ENCODE data around the gene ZDHHC1.
"Not testable (repeated sequence)": the region's sequence is repeated elsewhere in the genome, so short reads cannot be mapped to it uniquely, and the experiment has no call there.

The ZDHHC1 gene

GRCh38 chr16:67378642-67379041 lies 37.6 kb downstream of the ZDHHC1 start:
- H3K4me3 ChIP-seq (replicated peaks; ENCODE audit: insufficient read depth, low read length), result no peak overlapping the region
- H3K27ac ChIP-seq (replicated peaks), result no peak overlapping the region
- no peaks in the 10 kb centered on the region for H3K27me3 ChIP-seq (ENCODE audit: insufficient read depth, poor library complexity, severe bottlenecking)
- TF ChIP-seq SPI1 (IDR thresholded peaks at IDR 0.05; ENCODE audit: borderline replicate concordance, low read depth), result no peak
- TF ChIP-seq, protein P1, sequence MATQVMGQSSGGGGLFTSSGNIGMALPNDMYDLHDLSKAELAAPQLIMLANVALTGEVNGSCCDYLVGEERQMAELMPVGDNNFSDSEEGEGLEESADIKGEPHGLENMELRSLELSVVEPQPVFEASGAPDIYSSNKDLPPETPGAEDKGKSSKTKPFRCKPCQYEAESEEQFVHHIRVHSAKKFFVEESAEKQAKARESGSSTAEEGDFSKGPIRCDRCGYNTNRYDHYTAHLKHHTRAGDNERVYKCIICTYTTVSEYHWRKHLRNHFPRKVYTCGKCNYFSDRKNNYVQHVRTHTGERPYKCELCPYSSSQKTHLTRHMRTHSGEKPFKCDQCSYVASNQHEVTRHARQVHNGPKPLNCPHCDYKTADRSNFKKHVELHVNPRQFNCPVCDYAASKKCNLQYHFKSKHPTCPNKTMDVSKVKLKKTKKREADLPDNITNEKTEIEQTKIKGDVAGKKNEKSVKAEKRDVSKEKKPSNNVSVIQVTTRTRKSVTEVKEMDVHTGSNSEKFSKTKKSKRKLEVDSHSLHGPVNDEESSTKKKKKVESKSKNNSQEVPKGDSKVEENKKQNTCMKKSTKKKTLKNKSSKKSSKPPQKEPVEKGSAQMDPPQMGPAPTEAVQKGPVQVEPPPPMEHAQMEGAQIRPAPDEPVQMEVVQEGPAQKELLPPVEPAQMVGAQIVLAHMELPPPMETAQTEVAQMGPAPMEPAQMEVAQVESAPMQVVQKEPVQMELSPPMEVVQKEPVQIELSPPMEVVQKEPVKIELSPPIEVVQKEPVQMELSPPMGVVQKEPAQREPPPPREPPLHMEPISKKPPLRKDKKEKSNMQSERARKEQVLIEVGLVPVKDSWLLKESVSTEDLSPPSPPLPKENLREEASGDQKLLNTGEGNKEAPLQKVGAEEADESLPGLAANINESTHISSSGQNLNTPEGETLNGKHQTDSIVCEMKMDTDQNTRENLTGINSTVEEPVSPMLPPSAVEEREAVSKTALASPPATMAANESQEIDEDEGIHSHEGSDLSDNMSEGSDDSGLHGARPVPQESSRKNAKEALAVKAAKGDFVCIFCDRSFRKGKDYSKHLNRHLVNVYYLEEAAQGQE (IDR thresholded peaks at IDR 0.05; ENCODE audit: insufficient replicate concordance, low read depth), result no peak
- TF ChIP-seq GABPA (IDR thresholded peaks at IDR 0.05; ENCODE audit: low read depth), result no peak
- TF ChIP-seq POLR2AphosphoS5 (IDR thresholded peaks at IDR 0.05; ENCODE audit: low read depth), result no peak
- TF ChIP-seq, protein P2, sequence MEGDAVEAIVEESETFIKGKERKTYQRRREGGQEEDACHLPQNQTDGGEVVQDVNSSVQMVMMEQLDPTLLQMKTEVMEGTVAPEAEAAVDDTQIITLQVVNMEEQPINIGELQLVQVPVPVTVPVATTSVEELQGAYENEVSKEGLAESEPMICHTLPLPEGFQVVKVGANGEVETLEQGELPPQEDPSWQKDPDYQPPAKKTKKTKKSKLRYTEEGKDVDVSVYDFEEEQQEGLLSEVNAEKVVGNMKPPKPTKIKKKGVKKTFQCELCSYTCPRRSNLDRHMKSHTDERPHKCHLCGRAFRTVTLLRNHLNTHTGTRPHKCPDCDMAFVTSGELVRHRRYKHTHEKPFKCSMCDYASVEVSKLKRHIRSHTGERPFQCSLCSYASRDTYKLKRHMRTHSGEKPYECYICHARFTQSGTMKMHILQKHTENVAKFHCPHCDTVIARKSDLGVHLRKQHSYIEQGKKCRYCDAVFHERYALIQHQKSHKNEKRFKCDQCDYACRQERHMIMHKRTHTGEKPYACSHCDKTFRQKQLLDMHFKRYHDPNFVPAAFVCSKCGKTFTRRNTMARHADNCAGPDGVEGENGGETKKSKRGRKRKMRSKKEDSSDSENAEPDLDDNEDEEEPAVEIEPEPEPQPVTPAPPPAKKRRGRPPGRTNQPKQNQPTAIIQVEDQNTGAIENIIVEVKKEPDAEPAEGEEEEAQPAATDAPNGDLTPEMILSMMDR (IDR thresholded peaks at IDR 0.05; ENCODE audit: insufficient read depth, low read length), result no peak
- no peak for DNase-seq (ENCODE audit: low read depth in 1 of 2, low spot score in 1 of 2)

DNA sequence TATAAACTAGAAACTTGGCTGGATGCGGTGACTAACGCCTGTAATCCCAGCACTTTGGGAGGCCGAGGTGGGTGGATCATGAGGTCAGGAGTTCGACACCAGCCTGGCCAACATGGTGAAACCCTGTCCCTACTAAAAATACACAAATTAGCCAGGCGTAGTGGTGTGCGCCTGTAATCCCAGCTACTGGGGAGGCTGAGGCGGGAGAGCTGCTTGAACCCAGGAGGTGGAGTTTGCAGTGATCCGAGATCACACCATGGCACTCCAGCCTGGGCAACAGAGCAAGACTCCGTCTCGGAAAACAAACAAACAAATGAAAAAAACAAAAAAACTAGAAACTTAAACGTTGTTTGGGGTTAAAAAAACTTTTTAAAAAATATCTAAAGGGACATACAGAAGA lies 40.3 kb downstream of the ZDHHC1 start:
- DNase-seq (ENCODE audit: low read depth in 1 of 2, low spot score in 1 of 2); H3K4me3 ChIP-seq (replicated peaks; ENCODE audit: insufficient read depth, low read length); H3K27ac ChIP-seq (replicated peaks); H3K27me3 ChIP-seq (ENCODE audit: insufficient read depth, poor library complexity, severe bottlenecking): not testable (repeated sequence)

DNA sequence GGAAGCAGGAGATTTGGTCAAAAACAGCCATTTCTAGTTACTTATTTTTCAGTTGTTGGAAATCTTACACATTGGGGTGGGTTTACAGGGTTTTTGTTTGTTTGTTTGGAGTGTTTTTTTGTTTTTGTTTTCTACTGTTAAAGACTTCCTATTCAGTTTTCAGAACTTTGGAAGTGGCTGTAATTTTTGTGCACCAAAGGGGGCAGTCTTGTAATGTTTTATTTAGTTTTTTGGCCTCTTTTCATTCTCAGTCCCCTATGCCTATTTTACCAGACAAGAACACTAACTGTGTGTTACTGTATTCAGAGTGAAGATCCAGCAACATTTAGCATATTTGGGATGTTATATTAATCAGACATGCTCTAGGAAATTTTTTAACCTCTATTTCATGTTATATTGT lies 43.6 kb downstream of the ZDHHC1 start:
- DNase-seq (ENCODE audit: low read depth in 1 of 2, low spot score in 1 of 2), result peak in 1 of 2 experiments; percentile 17
- Histone ChIP-seq H3K27ac (replicated peaks) (no peak overlapping the region), H3K27me3 (ENCODE audit: insufficient read depth, poor library complexity, severe bottlenecking) (no peaks in the 10 kb centered on the region), H3K4me3 (replicated peaks; ENCODE audit: insufficient read depth, low read length) (no peak overlapping the region)
- no peak for TF ChIP-seq POLR2AphosphoS5 (IDR thresholded peaks at IDR 0.05; ENCODE audit: low read depth)
- TF ChIP-seq, protein P2 (IDR thresholded peaks at IDR 0.05; ENCODE audit: insufficient read depth, low read length), result peak; percentile 5

DNA sequence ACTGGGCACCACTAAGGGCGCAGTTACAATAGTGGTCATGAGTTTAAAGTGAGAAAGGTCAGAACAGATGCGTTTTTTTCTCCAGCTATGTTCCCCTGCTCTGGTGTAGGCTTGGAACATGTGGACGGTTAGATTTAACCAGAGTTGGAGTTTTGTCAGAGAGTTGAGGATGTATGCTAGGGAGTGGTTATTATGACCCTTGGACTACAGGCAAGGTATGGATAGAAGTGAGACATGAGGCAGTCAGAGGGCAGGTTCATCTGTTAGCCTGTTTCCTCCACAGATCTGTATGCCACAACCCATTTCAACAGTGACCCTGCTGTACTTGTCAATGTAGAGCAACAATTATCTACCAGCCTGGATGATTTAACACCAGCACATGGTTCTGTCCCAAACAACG lies 45.6 kb downstream of the ZDHHC1 start:
- Histone ChIP-seq H3K4me3 (replicated peaks; ENCODE audit: insufficient read depth, low read length) (no peak overlapping the region), H3K27ac (replicated peaks) (no peak overlapping the region), H3K27me3 (ENCODE audit: insufficient read depth, poor library complexity, severe bottlenecking) (no peaks in the 10 kb centered on the region)
- DNase-seq (ENCODE audit: low read depth in 1 of 2, low spot score in 1 of 2), result no peak
- TF ChIP-seq, protein P2 (IDR thresholded peaks at IDR 0.05; ENCODE audit: insufficient read depth, low read length), result no peak

DNA sequence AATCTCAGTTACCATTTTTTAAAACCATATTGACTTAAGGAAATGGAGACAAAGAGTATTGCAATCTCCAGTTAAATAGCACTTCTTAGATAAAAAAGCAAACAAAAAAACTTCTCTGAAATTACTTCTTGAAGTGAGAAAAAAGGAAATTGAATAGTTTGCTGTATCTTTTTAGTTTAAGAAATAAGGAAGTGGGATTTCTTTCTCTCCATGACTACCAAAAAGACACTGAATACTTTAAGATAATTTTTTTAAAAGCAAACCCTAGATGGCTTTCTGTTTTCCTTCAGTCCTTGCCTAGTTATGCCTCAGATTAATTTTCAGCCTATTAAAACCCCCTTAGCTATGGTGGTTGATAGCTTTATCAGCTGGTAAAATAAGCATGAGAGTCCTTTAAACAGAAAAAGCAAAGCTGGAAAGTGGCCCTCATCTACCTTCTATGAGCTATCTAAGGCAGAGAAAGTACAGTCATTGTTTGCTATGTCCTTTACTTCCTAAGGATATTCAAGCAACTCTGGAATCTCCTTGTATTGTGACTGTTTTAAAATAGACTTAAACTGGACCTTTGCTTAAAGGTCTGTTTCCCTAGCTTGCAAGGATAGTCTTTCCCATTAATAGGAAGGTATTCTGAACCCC lies 51.6 kb downstream of the ZDHHC1 start:
- Histone ChIP-seq H3K4me3 (replicated peaks; ENCODE audit: insufficient read depth, low read length) (no peak overlapping the region), H3K27me3 (ENCODE audit: insufficient read depth, poor library complexity, severe bottlenecking) (no peaks in the 10 kb centered on the region), H3K27ac (replicated peaks) (peak overlapping the region; percentile 57)
- TF ChIP-seq, protein P1 (IDR thresholded peaks at IDR 0.05; ENCODE audit: insufficient replicate concordance, low read depth), result no peak
- TF ChIP-seq SPI1 (IDR thresholded peaks at IDR 0.05; ENCODE audit: borderline replicate concordance, low read depth), result peak; percentile 80
- DNase-seq (ENCODE audit: low read depth in 1 of 2, low spot score in 1 of 2), result no peak
